GM23338 (cell line): ENCODE results near the gene KIF5A.

Source experiments
- CREB1 ChIP-seq: fragments of 250-450 bp; sonication (Bioruptor Pico); IDR thresholded peaks from 2 replicates; pipeline ENCODE4 v1.5.0; 2020; ENCODE audit warnings: low read depth, mild to moderate bottlenecking, moderate library complexity
- CTCF ChIP-seq, 2 experiments: fragments of 200-600 bp in 1 of 2; sonication (generic) in 1 of 2; conservative IDR thresholded peaks; 2 replicates each; pipeline versions ENCODE4 v1.5.1 to v1.6.1; 2016 to 2017; ENCODE audit warnings: antibody characterized with exemption in 2 of 2, low read depth in 2 of 2, mild to moderate bottlenecking in 2 of 2, moderate library complexity in 1 of 2
- EZH2 ChIP-seq: fragments of 200-600 bp; sonication (generic); IDR thresholded peaks from one replicate; pipeline ENCODE4 v1.8.0; 2017; ENCODE audit warnings: antibody characterized with exemption, mild to moderate bottlenecking, low read depth; ENCODE audit not compliant: unreplicated experiment
- EZH2phosphoT487 ChIP-seq: fragments of 200-600 bp; sonication (generic); IDR thresholded peaks from one replicate; pipeline ENCODE4 v1.8.1; 2018; ENCODE audit warnings: antibody characterized with exemption; ENCODE audit not compliant: unreplicated experiment
- JUNB ChIP-seq: IDR thresholded peaks from one replicate; pipeline ENCODE4 v1.6.1; 2016; ENCODE audit warnings: antibody characterized with exemption; ENCODE audit not compliant: unreplicated experiment
- POLR2AphosphoS5 ChIP-seq: IDR thresholded peaks from 2 replicates; pipeline ENCODE4 v1.6.1; 2016; ENCODE audit warnings: antibody characterized with exemption, low read depth
- REST ChIP-seq: IDR thresholded peaks from one replicate; pipeline ENCODE4 v1.6.1; 2018; ENCODE audit warnings: antibody characterized with exemption; ENCODE audit not compliant: unreplicated experiment
- ZNF331 ChIP-seq: fragments of 250-450 bp; sonication (Bioruptor Pico); IDR thresholded peaks from 2 replicates; pipeline ENCODE4 v1.5.0; 2020; ENCODE audit warnings: low read depth, mild to moderate bottlenecking, moderate library complexity
- ZNF462 ChIP-seq: fragments of 250-450 bp; sonication (Bioruptor Pico); IDR thresholded peaks from 2 replicates; pipeline ENCODE4 v1.5.0; 2020; ENCODE audit warnings: mild to moderate bottlenecking, moderate library complexity

- TF ChIP-seq JUNB (no peak), CTCF (conservative IDR thresholded peaks at IDR 0.05; ENCODE audit: low read depth in 2 of 2) (no peak), POLR2AphosphoS5 (no peak), EZH2 (no peak), CREB1 (CRISPR knock-in tag) (no peak), REST (no peak), ZNF331 (CRISPR knock-in tag) (no peak), ZNF462 (CRISPR knock-in tag) (no peak), EZH2phosphoT487 (no peak)
Measured at GRCh38 chr12:57560516-57560915, 10.7 kb downstream of the KIF5A start.
